Astrocyte of the spinal cord (primary cell): ENCODE results near the gene LTBP2.

Source experiments
- DNase-seq: peaks from one replicate; pipeline ENCODE4 v3.0.0; 2011; ENCODE audit warnings: low read depth, low spot score
- H3K4me3 ChIP-seq: 2 replicates; pipeline ENCODE4 v1.5.1; 2011; ENCODE audit warnings: low read depth, mild to moderate bottlenecking, low read length, moderate library complexity
- CTCF ChIP-seq: IDR thresholded peaks from 2 replicates; pipeline ENCODE4 v1.5.1; 2012; ENCODE audit warnings: low read depth, mild to moderate bottlenecking, low read length, inconsistent platforms
- in situ Hi-C: cut with HindIII; loops from 2 replicates; pipeline ENCODE4 v1.10.0; 2017; ENCODE audit warnings: low sequenced_read_pairs

The LTBP2 gene

GRCh38 chr14:74615735-74616134 lies 3.7 kb upstream of the LTBP2 start:
- H3K4me3 ChIP-seq: no peak overlapping the region
- in situ Hi-C loops: no loop called here
- no peak for TF ChIP-seq CTCF
- no peak for DNase-seq

- DNase-seq: no peak
- in situ Hi-C loops: no loop called here
- no peak for TF ChIP-seq CTCF
- no peak overlapping the region for H3K4me3 ChIP-seq
These were observed 2.8 kb upstream of the LTBP2 start for GRCh38 chr14:74614508-74615495.

- no peak for TF ChIP-seq CTCF
- in situ Hi-C loops: no loop called here
- H3K4me3 ChIP-seq: peak overlapping the region; percentile 1
- no peak for DNase-seq
These were observed 1.3 kb upstream of the LTBP2 start for GRCh38 chr14:74613211-74613914.

GRCh38 chr14:74612350-74613021 lies 449 bp upstream of the LTBP2 start:
- H3K4me3 ChIP-seq: peak overlapping the region; percentile 74
- DNase-seq: peak; percentile 84
- in situ Hi-C loops: no loop called here
- peak; percentile 60 for TF ChIP-seq CTCF

- peak overlapping the region; percentile 74 for H3K4me3 ChIP-seq
- peak; percentile 52 for DNase-seq
- TF ChIP-seq CTCF: no peak
- in situ Hi-C loops: no loop called here
These were observed 979 bp downstream of the LTBP2 start for GRCh38 chr14:74610866-74611649.
